Measurements from ENCODE around the gene DLG4. TPM values are rescaled to one million over a fixed set of nuclear protein-coding genes. Genes with fewer than 3 reads are reported as not detected.
A peak's percentile ranks its signal among the peaks of the same experiment; 100 is the strongest.

DLG4 gene
- total RNA-seq, 2 donors from 2014 or later = 35.1 to 68.5 TPM

GRCh38 chr17:7232114-7232513 is 12.5 kb upstream of the DLG4 start:
- H3K4me1 Mint-ChIP-seq = peaks cover 32% of the 10 kb centered on the region
- H3K4me3 ChIP-seq (ENCODE audit: low read length) = peak overlapping the region; percentile 99
- no peaks in the 10 kb centered on the region for H3K27me3 Mint-ChIP-seq (ENCODE audit: insufficient read depth)
- H3K9me3 ChIP-seq (ENCODE audit: control insufficient read depth, low read length) = no peaks in the 10 kb centered on the region
- no peak overlapping the region for H3K27ac ChIP-seq (ENCODE audit: low read depth, low read length)
- H3K36me3 Mint-ChIP-seq (ENCODE audit: low read depth) = peaks cover 68% of the 10 kb centered on the region
- 90 to 94% methylated on average over 5 of the region's 5 CpGs for WGBS, 2 experiments (ENCODE audit: insufficient coverage in 1 of 2, insufficient read length in 1 of 2)
- no peaks in the 10 kb centered on the region for H3K9me3 Mint-ChIP-seq
- H3K4me3 Mint-ChIP-seq = peak overlapping the region; percentile 88
- TF ChIP-seq CTCF (conservative IDR thresholded peaks at IDR 0.05) = no peak
- H3K4me1 ChIP-seq (ENCODE audit: control insufficient read depth, insufficient read depth, low read length) = peaks cover 5% of the 10 kb centered on the region
- DNase-seq = no peak
- no peak overlapping the region for H3K27ac Mint-ChIP-seq
- H3K9ac ChIP-seq (ENCODE audit: extremely low read depth, low read length, poor library complexity, severe bottlenecking) = no peak overlapping the region
- H3K27me3 ChIP-seq (ENCODE audit: control insufficient read depth, insufficient read depth, low read length, poor library complexity, severe bottlenecking) = no peaks in the 10 kb centered on the region
- peaks cover 61% of the 10 kb centered on the region for H3K36me3 ChIP-seq (ENCODE audit: control insufficient read depth, insufficient read depth, low read length)

DNA sequence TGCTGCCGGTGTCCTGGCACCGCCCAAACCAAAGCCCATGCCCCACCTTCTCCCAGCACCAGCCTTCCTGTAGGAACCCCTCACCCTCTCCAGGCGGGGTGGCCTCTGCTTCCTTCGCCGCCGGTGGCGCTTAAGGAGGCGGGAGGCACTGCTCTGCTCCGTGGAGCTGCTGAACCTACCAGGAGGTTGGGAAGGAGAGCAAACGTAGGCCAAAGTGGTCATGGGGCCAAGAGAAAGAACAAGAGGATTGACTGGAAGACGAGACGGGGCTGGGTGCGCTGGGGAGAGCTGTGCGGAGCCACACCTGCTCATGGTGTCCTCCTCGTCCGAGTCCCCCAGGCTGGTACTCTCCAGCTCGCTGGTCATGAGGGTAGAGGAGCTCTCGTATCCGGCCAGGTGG is 9.9 kb upstream of the DLG4 start:
- H3K4me3 Mint-ChIP-seq = no peak overlapping the region
- H3K4me1 Mint-ChIP-seq = peaks cover 14% of the 10 kb centered on the region
- H3K27ac Mint-ChIP-seq = no peak overlapping the region
- H3K9ac ChIP-seq (ENCODE audit: extremely low read depth, low read length, poor library complexity, severe bottlenecking) = no peak overlapping the region
- no peak overlapping the region for H3K27ac ChIP-seq (ENCODE audit: low read depth, low read length)
- H3K4me3 ChIP-seq (ENCODE audit: low read length) = no peak overlapping the region
- H3K9me3 Mint-ChIP-seq = no peaks in the 10 kb centered on the region
- H3K27me3 Mint-ChIP-seq (ENCODE audit: insufficient read depth) = no peaks in the 10 kb centered on the region
- peaks cover 55% of the 10 kb centered on the region for H3K36me3 ChIP-seq (ENCODE audit: control insufficient read depth, insufficient read depth, low read length)
- peaks cover 59% of the 10 kb centered on the region for H3K36me3 Mint-ChIP-seq (ENCODE audit: low read depth)
- peaks cover 3% of the 10 kb centered on the region for H3K4me1 ChIP-seq (ENCODE audit: control insufficient read depth, insufficient read depth, low read length)
- no peaks in the 10 kb centered on the region for H3K27me3 ChIP-seq (ENCODE audit: control insufficient read depth, insufficient read depth, low read length, poor library complexity, severe bottlenecking)
- no peak for TF ChIP-seq CTCF (conservative IDR thresholded peaks at IDR 0.05)
- no peaks in the 10 kb centered on the region for H3K9me3 ChIP-seq (ENCODE audit: control insufficient read depth, low read length)
- WGBS, 2 experiments (ENCODE audit: insufficient coverage in 1 of 2, insufficient read length in 1 of 2) = 96 to 97% methylated on average over 7 to 19 of the region's 19 CpGs
- DNase-seq = no peak

GRCh38 chr17:7228920-7229319 is 9.3 kb upstream of the DLG4 start:
- Mint-ChIP-seq H3K27ac (no peak overlapping the region), H3K4me3 (no peak overlapping the region), H3K27me3 (ENCODE audit: insufficient read depth) (no peaks in the 10 kb centered on the region), H3K4me1 (peaks cover 12% of the 10 kb centered on the region), H3K9me3 (no peaks in the 10 kb centered on the region), H3K36me3 (ENCODE audit: low read depth) (peaks cover 63% of the 10 kb centered on the region)
- Histone ChIP-seq H3K4me1 (ENCODE audit: control insufficient read depth, insufficient read depth, low read length) (peaks cover 3% of the 10 kb centered on the region), H3K4me3 (ENCODE audit: low read length) (no peak overlapping the region), H3K27ac (ENCODE audit: low read depth, low read length) (no peak overlapping the region), H3K9ac (ENCODE audit: extremely low read depth, low read length, poor library complexity, severe bottlenecking) (no peak overlapping the region), H3K27me3 (ENCODE audit: control insufficient read depth, insufficient read depth, low read length, poor library complexity, severe bottlenecking) (no peaks in the 10 kb centered on the region), H3K9me3 (ENCODE audit: control insufficient read depth, low read length) (no peaks in the 10 kb centered on the region), H3K36me3 (ENCODE audit: control insufficient read depth, insufficient read depth, low read length) (peaks cover 59% of the 10 kb centered on the region)
- DNase-seq = no peak
- TF ChIP-seq CTCF (conservative IDR thresholded peaks at IDR 0.05) = no peak
- 95% methylated on average over 11 to 14 of the region's 14 CpGs for WGBS, 2 experiments (ENCODE audit: insufficient coverage in 1 of 2, insufficient read length in 1 of 2)

Measured in endodermal cell (in vitro differentiated cells).